ENCODE data around the gene OPCML. TPM values are rescaled to one million over a fixed set of nuclear protein-coding genes. Genes with fewer than 3 reads are reported as not detected.

Gene OPCML
- total and polyA plus RNA-seq, 7 donors, result 0.01 to 0.80 (median 0.07) TPM; not detected in 4

DNA sequence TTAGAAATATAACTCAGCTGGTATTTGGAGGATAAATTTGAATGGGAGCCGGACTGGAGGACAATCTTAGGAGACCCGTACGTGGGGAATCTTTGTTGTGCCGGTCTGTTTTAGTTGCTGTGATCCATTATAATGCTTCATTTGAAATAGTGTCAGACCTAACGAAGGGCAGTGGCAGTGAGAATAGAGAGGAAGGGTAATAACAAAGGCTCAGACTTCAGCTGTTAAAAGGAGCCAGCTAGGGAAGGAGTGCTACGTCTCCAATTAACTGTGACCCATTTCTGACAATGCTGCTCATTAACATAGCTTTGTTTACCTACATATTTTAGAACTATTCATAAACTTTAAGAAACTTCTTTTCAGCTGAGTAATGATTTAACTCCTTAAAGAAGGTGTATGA, 246.9 kb downstream of the OPCML start:
- Histone ChIP-seq H3K4me3 (no peak overlapping the region), H3K9me3 (no peaks in the 10 kb centered on the region), H3K27me3 (ENCODE audit: insufficient read depth in 3 of 3, low read length in 2 of 3) (peaks cover 0 to 3% (median 0%) of the 10 kb centered on the region in 3 donors), H3K36me3 (ENCODE audit: insufficient read depth in 1 of 2, low read depth in 1 of 2) (no peaks in the 10 kb centered on the region), H3K4me1 (no peaks in the 10 kb centered on the region), H3K27ac (no peak overlapping the region)
- TF ChIP-seq, protein P1, sequence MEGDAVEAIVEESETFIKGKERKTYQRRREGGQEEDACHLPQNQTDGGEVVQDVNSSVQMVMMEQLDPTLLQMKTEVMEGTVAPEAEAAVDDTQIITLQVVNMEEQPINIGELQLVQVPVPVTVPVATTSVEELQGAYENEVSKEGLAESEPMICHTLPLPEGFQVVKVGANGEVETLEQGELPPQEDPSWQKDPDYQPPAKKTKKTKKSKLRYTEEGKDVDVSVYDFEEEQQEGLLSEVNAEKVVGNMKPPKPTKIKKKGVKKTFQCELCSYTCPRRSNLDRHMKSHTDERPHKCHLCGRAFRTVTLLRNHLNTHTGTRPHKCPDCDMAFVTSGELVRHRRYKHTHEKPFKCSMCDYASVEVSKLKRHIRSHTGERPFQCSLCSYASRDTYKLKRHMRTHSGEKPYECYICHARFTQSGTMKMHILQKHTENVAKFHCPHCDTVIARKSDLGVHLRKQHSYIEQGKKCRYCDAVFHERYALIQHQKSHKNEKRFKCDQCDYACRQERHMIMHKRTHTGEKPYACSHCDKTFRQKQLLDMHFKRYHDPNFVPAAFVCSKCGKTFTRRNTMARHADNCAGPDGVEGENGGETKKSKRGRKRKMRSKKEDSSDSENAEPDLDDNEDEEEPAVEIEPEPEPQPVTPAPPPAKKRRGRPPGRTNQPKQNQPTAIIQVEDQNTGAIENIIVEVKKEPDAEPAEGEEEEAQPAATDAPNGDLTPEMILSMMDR (IDR thresholded peaks at IDR 0.05), result no peak
- ATAC-seq (no peak), DNase-seq (no peak)
- 60 to 73% (median 65%) methylated on average over 6 of the region's 6 CpGs for WGBS, 3 donors
- intact Hi-C loops (cut with DNase I), result no loop called here

DNA sequence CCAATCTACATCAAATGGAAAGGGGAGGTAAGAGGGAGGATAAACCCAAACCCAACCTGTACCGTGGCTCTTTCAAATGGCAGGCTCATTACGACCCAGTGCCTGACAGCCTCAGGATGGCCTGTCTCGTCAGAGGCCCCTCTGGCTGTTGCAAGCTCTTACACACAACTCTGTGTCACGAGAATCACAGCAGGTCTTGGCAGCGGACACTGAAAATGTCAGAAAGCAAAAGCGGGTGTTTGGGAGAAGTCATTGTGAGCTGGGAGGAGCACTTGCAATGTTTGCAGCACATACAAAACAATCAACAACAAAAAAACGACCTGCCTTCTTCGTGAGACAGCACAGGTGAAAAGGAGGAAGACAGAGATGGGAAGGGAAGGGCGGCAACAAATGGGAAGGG, 248.1 kb downstream of the OPCML start:
- ATAC-seq (no peak), DNase-seq (no peak)
- Histone ChIP-seq H3K27ac (no peak overlapping the region), H3K4me3 (no peak overlapping the region), H3K27me3 (ENCODE audit: insufficient read depth in 3 of 3, low read length in 2 of 3) (peaks cover 0 to 3% (median 0%) of the 10 kb centered on the region in 3 donors), H3K4me1 (no peaks in the 10 kb centered on the region), H3K36me3 (ENCODE audit: insufficient read depth in 1 of 2, low read depth in 1 of 2) (no peaks in the 10 kb centered on the region), H3K9me3 (no peaks in the 10 kb centered on the region)
- intact Hi-C loops (cut with DNase I), result no loop called here
- TF ChIP-seq, protein P1 (IDR thresholded peaks at IDR 0.05), result no peak
- 66 to 73% (median 69%) methylated on average over 9 of the region's 9 CpGs for WGBS, 3 donors

DNA sequence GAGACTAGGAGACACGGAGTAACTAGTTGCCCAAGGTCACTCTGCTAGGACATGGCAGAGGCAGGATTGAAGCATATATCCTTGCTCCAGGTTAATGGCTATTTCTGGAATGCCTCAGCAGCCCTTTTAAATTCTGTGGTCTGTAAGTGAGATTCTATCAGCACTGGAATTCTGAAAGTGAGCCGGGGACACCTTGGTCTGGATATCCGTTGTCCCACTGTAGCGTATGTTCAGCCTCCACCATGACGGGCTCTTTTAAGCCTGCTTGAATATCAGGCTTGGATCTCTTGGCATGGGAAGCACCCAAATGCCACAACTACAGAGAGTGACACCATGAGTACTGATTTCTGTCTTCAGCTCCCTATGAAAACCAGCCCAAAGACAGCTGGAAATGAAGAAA, 254.4 kb downstream of the OPCML start:
- 79 to 84% (median 81%) methylated on average over 5 of the region's 5 CpGs for WGBS, 3 donors
- intact Hi-C loops (cut with DNase I), result no loop called here
- Histone ChIP-seq H3K36me3 (ENCODE audit: insufficient read depth in 1 of 2, low read depth in 1 of 2) (no peaks in the 10 kb centered on the region), H3K9me3 (no peaks in the 10 kb centered on the region), H3K27ac (no peak overlapping the region), H3K27me3 (ENCODE audit: insufficient read depth in 3 of 3, low read length in 2 of 3) (no peaks in the 10 kb centered on the region), H3K4me1 (no peaks in the 10 kb centered on the region), H3K4me3 (no peak overlapping the region)
- no peak for ATAC-seq
- no peak for DNase-seq
- TF ChIP-seq, protein P1 (IDR thresholded peaks at IDR 0.05), result no peak

DNA sequence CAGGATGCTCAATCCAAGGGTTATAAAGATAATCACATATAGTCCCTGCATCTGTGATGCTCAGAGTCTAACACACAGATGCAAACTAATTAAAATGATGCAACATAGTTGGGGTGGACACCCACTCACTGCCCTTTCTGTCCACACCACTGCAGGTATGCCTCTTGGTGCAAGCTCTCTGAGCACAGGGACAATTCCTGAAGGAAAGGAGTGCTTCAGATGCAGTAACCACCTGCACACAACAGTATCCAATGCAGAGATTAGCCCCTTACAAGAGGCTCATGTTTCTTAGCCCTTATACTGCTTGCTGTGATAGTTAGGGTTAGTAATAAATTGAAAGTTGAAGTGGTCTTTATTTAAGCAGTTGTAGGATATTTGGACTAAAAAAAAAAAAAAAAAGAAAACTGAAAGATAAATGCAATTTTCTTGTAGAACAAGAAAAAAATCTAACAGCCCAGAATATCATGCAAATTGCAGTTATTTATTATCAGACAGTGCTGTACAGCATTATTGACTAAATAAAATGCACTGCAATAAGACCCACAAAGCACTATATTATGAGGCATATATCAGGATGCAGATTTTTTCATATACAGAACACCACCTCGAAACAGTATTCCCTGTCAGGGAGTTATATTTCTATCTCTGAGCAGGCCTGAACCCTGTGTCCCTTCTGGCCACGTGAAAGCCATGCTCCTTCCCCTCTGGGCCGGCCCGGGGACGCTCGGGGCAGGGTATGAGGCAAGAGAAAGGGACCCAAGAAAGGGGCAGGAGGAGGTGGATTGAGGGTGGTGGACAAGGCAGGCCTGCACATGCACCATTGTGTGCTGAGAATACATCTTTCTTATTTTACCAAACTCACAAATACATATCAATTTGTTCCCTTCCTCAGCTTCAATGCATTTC, 260.2 kb downstream of the OPCML start:
- Histone ChIP-seq H3K9me3 (no peaks in the 10 kb centered on the region), H3K4me1 (no peaks in the 10 kb centered on the region), H3K27me3 (ENCODE audit: insufficient read depth in 3 of 3, low read length in 2 of 3) (peaks cover 0 to 3% (median 0%) of the 10 kb centered on the region in 3 donors), H3K36me3 (ENCODE audit: insufficient read depth in 1 of 2, low read depth in 1 of 2) (no peaks in the 10 kb centered on the region), H3K27ac (no peak overlapping the region), H3K4me3 (no peak overlapping the region)
- TF ChIP-seq, protein P1 (IDR thresholded peaks at IDR 0.05), result no peak
- WGBS, 3 donors, result 72 to 75% (median 74%) methylated on average over 6 of the region's 6 CpGs
- DNase-seq (no peak), ATAC-seq (no peak)
- intact Hi-C loops (cut with DNase I), result no loop called here

Measured in psoas muscle (tissue), 8 donors.